Activated CD4-positive, alpha-beta T cell treated with anti-CD3 and anti-CD28 coated beads, Interleukin-2, amount 50 U/mL, for 1 hour (primary cell): ENCODE results near the gene APPL2.
"Not testable (repeated sequence)": the region's sequence is repeated elsewhere in the genome, so short reads cannot be mapped to it uniquely, and the experiment has no call there.

ENCODE experiments used
- DNase-seq: peaks from one replicate; pipeline ENCODE4 v3.0.0-alpha.2; 2020

Gene APPL2

DNA sequence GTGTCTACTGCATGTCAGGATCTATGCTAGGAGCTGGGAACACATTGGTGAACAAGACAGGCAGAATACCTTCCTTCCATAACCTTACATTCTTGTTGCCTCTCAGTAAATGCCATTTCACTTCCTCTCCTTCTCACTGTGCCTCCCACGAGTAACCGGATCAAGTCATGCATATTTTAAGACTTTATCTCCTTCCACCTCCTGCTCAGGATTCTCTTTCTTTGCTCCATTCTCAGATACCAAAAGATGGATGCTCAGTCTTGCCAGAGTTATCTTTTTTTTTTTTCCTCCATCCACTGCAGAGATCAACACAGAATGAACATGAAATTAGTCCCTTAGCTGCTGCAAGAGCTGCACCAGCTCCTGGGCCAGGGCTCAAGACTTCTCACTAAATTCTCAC lies 20.0 kb upstream of the APPL2 start:
- DNase-seq: no peak

DNA sequence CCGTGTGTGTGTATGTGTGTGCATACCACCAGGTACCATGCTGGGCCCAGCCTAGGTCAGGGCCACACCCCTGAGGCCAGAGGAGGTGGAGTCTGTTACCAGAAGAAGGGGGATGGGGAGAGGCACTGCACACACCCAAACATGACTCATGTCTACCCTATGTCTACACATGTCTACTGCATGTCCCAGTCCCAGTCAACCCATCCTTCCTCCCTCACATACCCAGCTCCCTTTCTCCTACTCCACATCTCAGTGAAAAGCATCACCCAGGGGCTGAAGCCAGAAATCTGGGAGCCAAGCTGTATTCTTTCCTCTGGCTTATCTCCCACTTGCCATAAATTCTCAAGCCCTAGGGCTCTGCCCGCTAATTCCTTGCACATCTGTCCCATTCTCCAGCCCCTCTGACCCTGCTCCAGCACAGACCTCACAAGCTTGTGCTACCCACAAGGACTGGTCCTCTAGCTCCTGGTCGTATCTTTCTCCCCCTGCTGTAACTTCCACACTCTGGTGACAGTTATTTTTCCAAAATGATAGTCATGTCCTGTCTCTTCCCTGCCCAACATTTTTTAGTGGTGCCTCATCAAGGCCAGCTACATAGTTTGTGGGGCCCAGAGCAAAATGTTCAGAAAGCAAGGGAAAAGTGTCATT lies 18.0 kb upstream of the APPL2 start:
- no peak for DNase-seq

DNA sequence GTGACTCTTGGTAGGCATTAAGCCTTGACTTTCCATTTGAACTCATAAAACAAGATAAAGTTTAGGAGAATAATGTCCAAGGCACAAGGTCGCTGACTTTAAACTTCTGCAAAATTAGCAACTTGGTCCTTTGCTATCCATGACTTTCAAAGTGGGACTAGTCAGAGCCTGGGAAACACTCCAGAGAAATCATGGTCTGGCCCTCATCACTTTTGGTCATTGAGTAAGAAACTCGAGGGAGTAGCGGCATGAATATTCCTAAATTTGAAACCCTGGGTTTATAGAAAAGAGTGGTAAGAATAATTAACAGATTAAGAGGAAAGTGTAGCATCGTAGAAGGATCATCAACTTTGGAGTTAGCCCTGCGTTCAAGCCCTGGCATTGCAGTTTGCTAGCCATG lies 16.9 kb upstream of the APPL2 start:
- no peak for DNase-seq

DNA sequence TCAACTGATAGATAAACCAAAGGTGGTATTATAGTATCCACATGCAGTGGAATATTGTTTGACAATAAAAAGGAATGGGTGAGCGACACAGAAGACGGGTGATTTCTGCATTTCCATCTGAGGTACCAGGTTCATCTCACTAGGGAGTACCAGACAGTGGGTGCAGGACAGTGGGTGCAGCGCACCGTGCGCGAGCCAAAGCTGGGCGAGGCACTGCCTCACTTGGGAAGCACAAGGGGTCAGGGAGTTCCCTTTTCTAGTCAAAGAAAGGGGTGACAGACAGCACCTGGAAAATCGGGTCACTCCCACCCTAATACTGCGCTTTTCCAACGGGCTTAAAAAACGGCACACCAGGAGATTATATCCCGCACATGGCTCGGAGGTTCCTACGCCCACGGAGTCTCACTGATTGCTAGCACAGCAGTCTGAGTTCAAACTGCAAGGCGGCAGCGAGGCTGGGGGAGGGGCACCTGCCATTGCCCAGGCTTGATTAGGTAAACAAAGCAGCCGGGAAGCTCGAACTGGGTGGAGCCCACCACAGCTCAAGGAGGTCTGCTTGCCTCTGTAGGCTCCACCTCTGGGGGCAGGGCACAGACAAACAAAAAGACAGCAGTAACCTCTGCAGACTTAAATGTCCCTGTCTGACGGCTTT lies 9.9 kb upstream of the APPL2 start:
- not testable (repeated sequence) for DNase-seq

DNA sequence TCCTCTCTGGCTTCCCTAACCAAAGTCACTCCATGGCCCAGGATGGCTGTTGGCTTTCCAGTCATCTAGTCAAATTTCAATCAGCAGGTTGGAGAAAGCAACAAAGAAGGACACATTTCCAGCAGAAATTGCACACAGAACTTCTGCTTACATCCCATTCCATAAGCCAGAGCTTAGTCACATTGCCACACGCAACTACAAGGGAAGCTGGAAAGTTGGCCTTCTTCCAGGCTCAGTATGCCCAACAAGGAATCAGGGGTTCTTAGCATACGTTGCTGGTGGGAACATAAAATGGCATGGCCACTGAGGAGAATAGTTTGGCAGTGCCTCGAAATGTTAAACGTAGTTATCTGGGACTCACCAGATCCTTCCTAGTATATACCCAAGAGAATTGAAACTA lies 9.3 kb upstream of the APPL2 start:
- no peak for DNase-seq

DNA sequence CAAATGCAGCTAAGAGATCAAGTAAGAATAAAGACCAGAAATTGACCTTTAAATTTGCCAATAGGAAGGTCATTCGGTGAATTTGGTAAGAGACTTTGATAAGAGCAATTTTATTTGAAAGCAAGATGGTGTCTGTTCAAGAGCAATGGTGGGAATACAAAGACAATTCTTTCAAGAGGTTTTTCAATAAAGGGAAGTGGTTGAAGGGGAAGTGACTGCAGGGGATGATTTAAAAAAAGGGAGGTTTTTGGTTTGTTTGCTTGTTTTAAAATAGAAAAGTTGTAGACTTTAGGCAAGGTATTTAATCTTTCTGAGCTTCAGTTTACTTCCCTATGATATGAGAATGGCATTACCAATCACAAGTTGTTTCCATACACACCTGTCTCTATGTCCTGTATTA lies 4.3 kb upstream of the APPL2 start:
- no peak for DNase-seq

DNA sequence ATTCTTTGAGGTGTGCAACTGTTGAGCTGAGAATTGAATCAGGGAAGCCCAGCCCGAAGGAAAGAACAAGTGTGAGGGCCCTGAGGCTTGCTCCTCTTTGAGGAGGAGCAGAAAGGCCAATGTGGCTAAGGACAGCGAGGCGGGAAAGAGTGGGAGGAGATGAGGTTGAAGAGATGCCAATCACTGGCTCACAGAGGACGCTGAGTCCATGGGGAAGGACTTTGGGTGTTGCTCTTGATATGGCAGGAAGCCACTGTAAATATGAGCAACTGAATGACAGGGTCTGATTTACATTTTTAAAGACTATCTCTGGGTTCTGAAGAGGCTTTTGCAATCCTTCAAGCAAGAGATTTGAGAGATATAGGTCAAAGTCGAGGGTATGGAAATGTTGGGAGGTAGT lies 3.3 kb upstream of the APPL2 start:
- DNase-seq: no peak

DNA sequence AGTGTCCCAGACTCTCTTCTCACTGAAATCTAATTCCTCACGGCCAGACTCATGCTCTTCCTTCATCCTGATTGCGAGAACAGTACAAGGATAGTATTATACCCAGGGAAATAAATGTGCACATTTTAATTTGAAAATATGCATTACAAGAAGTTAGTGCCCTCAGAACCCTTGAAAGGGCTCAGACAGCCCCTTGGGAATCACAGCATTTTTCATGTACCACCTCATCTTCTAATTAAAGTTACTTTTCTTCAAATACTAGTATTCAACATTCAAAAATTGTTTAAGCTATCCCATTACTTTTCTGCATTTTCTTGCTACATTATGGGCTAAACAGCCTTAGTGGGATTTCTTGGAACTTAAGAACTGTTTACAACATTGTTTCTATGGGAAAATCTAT lies 1.7 kb upstream of the APPL2 start:
- DNase-seq: no peak

DNA sequence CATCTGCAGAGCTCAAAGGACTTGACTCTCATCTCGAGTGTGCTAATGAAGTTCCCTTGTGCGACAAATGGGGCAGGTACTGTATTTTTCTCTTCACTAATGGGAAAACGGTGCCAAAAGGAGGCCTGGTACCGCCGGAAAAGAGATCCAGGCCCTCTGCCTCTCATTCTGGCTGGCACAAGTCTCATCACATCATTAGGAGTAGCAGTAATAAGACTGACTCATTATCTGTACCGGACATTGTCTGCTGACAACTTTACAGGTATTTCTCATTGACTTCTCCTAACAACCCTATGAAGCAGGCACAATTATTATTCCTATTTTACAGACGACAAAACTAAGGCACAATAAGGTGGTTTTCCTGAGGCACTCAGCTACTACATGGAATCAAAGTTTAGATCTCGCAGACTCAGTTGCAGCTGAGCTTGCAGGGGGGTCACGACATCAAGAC lies 668 bp downstream of the APPL2 start:
- DNase-seq: no peak

DNA sequence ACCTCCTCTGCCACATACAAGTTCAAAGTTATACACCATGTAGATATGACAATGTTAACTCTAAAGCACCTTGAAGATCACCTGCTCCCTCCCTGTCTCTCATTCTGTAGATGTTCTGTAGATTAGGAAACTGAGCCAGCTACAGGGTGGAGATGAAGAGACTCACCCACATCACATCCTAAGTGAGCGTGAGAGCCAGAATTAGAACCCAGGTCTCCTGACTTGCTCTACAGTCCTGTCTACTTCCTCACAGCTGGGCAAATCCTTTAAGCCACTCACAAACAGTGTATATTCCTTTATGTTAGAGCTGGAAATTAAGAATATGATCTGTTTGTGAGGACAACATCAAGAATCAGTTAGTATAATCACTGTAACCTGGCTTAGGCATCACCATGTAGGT lies 1.8 kb downstream of the APPL2 start:
- DNase-seq: no peak

DNA sequence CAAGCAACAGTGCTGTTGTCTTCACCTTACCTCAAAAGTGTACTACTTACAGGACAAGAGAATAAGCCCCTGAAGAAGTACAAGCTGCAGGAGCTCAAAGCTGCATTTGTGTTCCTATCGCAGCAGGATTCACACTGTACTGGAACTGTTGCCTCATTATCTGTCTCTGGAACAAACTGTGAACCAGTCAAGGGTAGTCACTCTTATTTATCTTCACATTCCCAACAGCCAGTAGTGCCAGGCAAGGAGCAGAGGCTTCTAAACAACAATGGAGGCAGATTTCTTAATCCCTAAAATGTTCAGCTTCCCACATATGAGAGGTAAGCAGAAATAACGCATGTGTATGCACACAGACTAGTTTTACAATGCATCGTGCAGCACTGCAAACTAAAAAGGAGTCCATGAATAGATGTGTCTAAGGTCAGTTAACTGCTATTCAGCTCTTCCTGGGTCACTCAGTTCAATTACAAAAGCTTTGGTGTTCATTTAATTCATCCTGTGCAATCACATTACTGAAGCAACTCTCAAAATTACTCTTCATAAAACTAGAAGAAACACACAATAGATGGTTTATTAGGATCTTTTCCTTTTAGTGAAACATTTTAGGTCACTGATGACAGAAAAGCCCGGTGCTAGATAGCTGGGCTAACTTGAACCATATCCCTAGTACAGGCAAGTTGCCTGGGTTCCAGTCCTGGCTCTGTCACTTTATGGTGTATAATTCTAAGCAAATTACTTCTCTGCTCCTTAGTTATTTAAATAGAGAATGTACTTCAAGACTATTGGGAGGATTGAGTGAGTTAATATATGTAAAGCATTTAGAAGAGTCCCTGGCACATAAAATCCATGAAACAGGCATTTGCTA lies 2.7 kb downstream of the APPL2 start:
- no peak for DNase-seq

DNA sequence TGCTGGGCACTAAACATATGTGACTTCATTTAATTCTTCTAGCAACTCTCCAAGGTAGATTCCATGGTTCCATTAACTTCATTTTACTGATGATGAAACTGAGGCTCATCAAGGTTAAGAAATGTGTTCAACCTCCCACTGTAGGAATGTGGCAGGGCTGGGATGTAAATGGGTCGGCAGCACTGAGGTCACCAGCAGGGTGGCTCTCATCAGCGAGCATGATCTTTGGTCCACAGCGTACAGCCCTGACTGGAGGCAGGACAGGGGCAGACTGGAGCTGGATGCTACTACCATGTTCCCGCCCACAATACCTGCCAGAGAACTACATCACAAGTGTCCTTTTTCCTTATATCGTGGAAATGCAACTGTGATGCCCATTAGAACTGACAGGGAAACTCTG lies 4.6 kb downstream of the APPL2 start:
- no peak for DNase-seq

DNA sequence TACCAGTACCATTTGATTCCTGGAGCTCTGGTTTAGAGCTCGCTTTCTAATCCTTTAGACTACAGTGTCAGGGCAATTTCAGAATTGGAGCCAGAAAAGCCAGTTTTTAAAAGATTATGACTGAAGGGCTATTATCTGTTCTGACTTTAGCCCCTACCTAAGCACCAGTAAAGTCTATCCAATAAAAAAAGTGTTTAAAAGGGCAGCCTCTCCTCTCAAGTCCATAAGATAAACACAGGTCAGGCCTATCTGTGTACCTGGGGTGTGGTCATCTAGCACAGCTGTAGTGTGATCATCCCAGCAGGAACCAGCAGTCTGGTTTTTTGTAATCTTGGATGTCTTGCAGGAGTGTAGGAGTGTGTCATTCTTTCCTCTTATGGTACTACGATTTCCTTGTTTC lies 6.6 kb downstream of the APPL2 start:
- no peak for DNase-seq

DNA sequence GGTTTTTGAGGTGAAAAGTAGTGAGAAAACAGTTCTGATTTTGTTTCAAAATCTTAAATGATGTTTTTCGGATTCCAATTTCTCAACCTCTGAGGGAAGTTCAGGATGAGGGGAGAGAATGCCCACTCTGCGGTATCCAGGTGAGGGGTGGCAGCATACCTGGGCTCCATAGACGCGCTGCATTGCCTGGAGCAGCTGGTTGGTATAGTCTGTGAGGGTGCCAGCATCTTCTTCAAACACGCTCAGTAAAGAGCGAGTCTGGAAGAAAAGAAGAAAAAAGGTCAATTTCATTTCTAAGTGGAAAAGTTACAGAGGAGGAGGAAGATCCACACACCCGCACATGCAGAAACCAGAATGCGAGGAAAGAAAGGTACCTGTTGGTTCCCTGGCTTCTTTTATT lies 7.0 kb downstream of the APPL2 start:
- no peak for DNase-seq

DNA sequence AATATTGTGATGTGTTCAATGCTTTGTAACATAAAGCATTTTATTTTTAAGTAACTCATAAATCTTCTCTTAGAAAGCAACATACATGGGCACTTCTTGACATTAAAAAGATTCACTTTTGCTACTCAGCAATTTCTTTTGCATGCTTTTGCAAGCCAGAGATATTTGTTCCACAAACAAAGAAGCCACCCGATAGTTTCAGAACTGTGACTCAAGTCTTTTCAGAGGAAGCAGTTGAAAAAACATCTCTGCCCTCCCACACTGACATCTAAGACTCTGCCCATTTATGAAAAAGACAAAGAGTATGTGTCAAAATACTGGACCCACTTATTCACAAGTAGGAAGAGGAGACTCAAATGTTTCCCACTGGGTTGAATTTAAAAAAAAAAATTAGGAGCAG lies 7.5 kb downstream of the APPL2 start:
- no peak for DNase-seq

DNA sequence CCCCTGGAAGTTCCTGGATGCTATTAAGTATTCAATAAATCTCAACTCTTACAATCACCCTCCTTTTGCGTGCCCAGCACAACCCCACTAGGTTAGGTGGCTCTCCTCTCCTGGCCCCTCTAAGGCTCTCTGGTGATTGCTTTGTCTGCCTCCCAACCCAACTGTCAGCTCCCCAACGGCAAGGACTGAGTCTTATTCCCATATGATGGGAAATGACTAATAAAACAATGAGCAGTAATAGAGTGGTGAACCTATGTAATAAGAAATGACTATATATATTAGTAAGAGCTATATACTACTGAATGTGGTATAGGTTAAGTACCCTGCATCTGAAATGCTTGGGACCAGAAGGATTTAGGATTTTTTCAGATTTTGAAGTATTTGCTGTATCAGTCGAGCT lies 8.1 kb downstream of the APPL2 start:
- DNase-seq: no peak

DNA sequence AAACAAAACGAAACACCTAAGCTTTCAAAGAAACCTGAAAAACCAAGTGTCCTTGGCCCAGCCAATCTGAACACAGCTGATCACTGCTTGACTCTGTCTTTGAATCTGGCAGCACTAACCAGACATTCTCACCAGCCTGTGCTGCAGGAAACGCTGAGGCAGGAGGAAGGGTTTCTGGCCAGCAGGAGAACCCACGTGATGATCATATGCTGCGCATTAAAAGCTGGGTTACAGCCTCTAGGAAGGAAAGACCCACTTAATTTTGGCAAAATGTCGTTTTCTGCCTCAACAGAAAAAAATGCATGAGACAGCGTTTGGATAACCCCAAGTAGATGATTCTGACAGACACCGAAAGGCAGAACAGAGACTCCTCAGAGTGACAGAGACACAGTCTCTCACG lies 9.8 kb downstream of the APPL2 start:
- DNase-seq: no peak

DNA sequence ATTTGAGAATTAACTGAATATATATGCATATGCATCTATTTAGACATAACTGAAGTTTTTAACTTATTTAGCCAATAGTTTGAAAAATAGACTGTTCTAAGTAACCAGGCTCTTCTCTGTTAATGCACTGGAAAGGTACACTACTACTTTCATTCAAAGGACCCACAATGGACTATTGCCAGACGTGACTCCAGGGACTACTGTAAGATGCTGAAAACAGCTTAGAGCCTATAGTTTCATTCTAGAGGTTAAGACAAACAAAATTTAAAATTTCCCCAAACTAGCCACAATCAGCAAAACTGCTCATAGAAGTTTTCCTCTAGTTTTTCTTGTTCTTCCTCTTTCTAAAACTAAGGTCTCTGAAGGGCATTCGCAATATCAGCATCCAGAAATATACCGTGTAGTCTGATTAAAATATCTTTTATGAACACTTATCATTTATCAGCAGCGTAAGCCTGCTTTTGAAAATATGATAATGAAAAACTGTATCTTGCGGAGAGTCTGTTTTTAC lies 10.4 kb downstream of the APPL2 start:
- no peak for DNase-seq

DNA sequence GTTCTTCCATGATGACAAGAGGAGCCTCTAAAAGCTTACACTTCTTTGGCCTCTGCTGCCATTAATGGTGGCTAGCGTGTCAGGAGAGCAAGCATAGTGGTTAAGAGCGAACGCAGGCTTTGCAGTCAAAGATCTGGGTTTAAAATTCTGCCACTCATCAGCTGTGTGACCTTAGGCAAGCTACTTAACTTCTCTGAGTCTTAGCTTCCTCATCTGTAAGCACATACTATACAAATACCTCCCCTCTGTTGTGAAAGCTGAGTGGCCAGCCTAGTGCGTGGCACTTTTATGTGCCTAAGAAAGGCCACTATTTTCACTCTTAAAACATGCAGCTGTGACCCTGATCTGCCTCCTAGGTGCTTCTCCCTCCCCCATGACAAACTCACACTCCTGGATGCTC lies 11.6 kb downstream of the APPL2 start:
- no peak for DNase-seq

DNA sequence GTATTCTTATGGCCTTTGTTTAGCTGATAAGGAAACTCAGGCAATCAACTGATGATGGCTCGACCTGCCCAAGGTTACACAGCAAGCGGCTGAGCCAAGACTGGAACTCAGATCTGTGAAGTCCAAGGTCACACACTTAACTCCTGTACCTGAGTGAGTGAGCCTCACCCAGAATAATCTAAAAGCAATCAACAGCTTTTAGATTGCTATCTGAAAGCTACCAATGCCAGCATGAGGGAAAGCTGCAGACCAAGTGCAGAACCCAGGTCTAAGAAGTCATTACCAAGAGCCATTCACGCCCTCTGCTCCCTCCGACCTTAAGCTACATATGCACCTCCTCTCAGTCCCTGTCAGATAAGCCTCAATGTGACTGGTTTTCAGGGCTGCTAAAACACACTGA lies 12.1 kb downstream of the APPL2 start:
- DNase-seq: no peak

DNA sequence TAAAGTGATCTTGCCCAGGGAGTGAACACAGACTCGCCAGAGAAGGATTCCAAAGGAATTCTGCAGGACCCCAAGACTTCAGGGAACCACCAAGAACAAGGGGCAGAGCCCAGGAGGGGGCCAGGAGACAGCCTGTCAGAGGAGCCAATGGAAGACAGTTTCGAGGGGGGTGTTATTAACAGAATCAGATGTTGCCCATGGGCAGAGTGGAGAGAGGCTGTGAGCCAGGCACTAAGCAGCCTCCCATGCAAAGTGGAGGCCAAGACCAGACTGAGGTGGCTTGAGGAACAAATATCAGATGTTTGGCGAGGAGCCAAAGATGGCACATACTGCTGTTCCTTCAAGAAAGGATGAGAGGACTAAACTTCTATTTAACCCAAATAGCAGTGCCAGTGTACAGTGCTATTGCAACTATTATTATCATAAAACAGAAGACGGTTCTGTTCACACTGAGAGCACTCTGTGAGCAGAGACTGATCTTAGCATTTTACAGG lies 12.6 kb downstream of the APPL2 start:
- no peak for DNase-seq

DNA sequence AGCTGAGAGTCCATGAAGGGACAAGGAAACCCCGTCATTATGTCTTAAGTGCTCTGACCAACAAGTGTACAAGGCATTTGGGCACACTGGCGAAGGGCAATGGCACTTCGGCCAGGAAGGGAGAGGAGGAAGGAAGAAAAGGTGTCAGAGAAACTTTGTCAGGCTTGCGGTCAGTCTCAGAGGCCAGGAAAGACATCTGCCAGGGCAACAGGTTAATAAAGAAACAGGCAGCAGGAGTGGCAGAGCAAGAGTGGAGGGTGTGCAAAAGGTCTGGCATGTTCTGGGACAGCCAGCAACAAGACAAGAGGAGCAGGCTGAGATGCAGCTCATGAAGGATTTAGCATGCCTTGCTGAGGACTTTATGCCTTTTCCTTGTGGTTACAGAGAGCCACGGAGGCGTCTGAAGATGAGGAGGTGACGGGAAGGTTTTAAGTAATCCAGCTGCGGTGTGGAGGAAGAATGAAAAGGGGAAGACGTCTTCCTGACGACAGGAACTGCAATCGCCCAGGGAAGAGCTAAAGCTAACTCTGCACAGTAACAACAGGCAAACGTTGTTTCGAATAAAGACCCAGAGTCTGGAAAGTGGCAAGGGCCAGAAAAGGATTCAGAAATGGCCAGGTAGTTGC lies 13.1 kb downstream of the APPL2 start:
- DNase-seq: no peak

DNA sequence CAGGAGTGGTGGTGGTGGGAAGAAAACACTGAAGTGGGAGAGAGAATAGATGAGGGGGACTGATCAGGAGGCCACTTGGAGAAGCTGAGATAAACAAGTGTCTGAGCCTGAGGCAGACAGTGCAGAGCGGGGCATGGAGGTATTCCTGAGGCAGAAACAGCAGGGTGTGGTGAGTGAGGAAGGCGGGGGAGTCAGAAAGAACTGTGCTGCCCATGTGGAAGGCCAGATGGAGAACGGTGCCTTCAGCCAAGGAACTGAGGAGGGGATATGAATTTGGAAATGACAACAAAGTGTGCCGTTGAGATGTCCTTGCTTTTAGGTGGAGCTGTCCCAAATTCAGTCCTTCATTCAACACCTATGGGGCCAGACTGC lies 13.7 kb downstream of the APPL2 start:
- DNase-seq: no peak
